GM21515 (cell line): Measurements from ENCODE around the gene APCDD1L.
"Not testable (repeated sequence)": the region's sequence is repeated elsewhere in the genome, so short reads cannot be mapped to it uniquely, and the experiment has no call there.

Experiments
- ATAC-seq: cut with Tn5 transposase; IDR thresholded peaks from one replicate; pipeline ENCODE4 v1.9.1; 2021; ENCODE audit not compliant: unreplicated experiment

The APCDD1L gene

DNA sequence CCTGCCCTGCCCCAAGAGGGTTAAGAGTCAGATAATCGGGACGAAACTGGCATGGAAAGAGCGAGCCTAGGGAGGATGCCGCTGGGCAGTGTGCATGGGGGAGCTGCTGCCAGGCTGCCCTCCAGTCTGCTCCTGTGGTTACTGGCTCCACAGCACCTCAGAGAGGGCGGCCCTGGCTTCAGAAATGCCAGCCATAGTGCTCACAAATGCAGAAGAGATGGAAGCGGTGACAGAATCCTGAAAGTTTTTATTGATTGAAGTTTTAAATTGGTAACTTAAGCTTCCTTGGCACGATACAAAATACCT is 68.3 kb downstream of the APCDD1L start:
- ATAC-seq: no peak

DNA sequence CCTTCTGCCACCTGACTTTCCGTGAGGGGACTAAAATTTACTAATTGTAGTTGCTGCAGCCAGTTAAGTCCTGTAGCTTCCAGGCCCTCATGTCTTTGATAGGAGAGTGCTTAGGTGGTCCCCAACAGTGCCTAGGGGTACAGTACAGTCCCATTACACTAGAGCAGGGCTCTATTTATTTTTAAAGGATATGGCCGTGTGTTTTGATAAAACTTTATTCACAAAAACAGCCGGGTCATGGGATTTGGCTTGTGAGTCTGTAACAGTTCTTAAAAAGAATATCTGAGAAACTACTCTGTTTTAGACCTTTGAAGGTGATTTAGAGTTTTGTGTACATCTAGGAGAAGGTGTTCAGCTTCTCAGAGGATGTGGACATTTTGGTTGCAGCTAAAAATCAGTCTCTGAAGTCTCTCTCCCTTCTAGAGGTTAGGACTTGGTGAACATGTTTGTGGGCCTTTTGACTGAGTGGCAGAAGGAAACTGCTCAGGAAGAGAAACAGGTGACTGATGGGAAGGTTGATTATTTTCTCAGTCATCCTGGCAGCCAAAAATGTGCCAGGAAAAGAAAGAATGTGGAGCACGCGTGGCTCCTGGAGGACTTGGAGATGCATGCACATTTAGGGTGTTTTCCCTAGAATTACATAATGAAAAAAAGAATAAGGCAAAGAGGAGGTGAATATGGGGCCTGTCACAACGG is 68.8 kb downstream of the APCDD1L start:
- ATAC-seq: no peak

DNA sequence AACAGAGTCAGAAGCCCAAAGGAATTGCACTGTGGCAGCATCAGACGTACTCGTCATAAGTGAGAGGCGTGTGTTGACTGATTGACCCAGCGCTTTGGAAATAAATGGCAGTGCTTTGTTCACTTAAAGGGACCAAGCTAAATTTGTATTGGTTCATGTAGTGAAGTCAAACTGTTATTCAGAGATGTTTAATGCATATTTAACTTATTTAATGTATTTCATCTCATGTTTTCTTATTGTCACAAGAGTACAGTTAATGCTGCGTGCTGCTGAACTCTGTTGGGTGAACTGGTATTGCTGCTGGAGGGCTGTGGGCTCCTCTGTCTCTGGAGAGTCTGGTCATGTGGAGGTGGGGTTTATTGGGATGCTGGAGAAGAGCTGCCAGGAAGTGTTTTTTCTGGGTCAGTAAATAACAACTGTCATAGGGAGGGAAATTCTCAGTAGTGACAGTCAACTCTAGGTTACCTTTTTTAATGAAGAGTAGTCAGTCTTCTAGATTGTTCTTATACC is 70.4 kb downstream of the APCDD1L start:
- no peak for ATAC-seq

DNA sequence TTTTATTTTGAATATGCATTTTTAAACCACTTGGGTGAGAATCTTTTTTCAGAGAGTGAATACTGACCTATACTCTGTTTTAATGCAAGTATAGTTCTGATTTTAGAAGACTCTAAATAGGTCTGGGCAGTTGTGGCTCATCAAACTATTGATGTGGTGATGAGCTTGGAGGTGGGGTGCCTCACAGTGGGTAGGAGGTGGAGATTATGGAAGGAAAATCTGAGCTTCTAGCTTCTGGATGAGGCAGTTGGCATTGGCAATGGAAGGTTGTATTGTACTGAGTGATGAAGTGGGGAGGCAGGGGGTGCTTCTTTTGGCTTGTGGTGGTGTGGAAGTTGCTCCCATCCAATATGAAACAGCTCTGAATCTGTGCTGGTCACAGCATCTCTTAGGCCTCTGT is 73.5 kb downstream of the APCDD1L start:
- no peak for ATAC-seq

DNA sequence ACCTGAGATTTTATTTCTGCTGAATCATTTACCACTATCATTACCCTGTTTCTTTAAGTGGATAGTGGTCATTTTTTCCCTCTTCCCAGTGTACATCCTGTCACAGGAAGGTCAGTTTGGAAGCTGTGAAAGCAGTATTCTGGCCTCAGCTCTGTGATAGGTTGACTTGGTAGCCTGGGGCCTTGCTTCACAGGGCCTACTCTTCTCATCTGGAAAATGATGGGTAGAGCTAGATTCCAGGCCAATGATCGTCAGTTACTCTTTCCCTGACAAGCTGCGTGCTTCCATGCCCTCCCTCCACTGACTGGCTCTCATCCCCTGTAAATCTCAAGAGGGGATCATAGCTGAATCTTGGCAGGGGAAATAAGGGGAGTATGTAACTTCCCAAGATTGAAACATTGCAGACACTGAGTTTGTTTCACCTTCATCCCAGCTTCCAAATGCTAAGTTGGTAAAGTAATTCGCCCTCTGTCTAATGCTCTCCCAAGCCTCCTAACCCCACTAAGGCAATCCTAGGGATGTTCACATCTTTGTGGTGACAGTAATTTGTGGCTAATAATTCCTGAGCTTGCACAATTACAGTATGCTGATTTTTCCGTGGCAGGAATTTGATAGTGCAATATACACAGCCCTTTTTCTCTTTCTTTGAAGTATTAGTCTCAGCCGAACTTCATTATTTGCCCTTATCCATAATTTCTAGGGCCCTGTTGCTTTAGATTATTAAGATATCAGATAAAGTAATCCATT is 75.0 kb downstream of the APCDD1L start:
- no peak for ATAC-seq

DNA sequence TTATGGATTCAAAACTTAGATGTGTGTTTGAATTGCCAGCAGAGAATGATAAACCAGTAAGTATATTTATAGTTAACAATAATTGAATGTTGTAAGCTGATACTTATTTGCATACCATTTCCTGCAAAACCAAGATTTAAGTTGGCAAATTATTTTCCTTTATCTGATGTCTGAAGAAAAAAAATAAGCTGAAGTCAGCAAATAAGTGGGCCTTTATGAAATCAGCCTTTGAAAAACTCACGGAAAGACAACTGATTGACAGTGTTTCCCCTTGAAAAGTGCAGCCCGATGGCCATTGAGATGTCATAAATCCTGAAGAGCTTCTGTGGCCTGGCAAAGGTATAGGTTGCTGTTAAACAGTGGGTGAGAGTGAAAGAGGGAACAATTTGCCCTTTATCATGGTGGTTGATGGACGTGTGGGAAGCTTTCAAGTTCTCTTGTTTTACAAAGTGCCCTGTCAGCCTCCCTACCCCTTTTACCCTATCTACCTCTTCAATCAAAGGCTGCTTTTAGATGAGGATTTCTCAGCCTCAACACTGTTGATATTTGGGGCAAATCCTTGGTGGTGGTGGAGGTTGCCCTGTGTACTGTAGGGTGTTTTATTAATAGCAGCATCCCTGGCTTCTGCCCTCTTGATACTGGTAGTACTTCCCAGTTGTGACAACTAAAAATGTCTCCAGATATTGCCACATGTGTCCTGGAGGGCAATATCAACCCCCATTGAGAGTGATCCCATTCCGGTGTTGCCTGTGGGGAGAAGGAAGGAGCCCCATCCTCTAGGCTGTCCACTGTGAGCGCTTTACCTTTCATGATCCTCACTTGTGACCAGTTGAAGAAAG is 76.0 kb downstream of the APCDD1L start:
- ATAC-seq: no peak

DNA sequence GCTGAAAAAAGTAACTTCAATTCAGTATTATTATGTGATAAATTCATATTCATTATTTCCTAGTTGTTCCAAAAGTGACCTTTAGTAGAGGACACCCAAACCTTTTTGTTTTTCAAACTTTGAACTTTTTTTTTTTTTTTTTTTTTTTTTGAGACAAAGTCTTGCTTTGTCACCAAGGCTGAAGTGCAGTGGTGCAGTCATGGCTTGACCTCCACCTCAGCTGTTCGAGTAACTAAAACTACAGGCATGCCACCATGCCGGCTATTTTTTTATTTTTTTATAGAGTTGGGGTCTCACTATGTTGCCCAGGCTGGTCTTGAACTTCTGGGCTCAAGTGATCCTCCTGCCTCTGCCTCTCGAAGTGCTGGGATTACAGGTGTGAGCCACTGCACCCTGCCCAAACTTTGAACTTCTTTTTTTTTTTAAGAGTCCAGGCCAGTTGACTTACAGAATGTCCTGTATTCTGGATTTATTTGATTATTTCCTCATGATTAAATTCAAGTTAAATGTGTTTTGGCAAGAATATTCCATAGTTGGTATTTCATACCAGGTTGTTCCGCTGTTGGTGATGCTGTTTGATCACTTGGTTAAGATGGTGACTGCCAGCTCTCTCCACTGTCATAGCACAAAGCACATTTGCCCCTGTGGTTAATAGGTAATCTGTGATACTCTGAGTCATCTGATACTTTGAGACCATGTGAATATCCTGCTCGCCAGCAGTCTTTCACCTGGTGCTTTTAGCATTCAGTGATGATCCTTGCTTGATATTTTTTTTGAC is 78.1 kb downstream of the APCDD1L start:
- ATAC-seq: no peak

DNA sequence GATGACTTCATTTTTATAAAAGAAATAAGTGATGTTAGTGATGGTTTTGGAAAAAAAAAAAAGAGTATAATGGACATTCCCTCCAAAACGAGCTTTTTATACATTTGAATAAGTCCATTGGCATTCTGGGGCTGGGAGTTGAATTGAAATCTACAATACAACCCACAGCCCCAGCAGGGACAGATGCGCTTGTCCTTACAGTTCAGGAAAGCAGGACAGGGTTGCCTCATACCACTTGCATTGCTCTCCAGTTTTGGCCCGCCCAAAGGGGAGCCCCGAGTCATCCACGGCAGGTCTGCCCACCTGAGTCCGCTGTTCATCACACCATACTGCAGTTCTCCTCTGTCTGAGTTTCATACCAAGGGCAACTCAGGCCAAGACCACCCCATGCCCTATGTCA is 80.0 kb downstream of the APCDD1L start:
- ATAC-seq: no peak

DNA sequence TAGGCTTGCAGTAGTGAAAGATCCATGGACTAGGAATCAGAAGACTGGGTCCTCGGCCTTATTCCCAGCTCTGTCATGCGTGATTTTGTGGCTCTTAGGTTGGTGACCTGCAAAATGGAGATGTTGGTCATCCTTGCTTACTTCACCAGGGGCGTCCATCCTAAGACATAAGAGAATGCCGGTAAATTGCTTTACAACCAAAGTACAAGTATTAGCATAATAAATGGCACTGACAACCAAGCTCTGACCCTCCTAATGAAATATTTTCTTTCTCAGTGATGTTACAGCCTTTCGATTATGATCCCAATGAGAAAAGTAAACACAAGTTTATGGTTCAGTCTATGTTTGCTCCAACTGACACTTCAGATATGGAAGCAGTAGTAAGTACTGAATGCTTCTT is 80.9 kb downstream of the APCDD1L start:
- no peak for ATAC-seq

DNA sequence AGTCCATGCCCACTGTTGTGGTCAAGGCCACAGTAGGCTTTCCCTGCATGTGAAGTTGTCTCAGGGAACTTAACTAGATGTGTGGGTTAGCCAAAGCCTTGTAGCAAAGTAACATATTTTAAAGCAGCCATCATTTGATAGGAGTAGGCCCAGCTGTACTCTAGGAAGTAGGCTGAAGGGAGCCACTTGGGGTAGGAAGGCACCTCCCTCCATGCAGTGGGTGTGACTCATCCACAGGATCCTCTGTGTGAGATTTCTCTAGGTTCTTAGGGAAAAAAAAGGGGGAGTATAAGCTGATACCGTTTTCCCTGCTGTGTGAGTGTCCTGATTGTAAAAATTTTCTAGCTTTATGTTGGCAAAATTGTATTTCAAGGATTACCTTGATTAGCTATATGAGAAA is 81.4 kb downstream of the APCDD1L start:
- ATAC-seq: no peak

DNA sequence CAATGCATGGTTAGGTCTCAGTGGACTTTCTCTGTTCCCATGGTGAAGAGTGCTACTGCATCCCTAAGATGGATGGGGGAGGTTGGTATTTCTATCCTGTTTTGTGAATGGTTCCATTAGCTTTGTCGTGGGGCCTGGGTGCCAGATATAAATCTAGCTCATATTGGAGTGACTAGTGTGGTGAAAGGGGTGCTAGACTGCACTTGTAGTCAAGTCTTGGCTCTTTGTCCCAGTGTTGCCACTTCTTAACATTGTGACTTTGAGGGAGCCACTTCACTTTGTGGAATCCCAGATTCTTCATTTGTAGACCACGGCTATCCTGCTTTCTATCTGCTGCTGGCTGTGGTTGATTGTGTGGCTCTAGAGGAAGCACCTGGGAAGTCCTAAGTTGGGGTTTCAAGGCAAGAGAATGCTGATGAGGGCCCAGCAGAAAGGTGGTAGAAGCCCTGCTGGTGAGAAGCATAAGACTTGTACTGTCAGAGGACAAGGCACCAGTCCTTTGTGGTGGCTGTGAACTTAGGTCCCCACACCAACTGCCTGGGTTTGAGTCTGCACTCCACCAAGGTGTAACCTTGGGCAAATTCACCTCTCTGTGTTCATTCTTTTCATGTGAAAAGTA is 82.1 kb downstream of the APCDD1L start:
- no peak for ATAC-seq

DNA sequence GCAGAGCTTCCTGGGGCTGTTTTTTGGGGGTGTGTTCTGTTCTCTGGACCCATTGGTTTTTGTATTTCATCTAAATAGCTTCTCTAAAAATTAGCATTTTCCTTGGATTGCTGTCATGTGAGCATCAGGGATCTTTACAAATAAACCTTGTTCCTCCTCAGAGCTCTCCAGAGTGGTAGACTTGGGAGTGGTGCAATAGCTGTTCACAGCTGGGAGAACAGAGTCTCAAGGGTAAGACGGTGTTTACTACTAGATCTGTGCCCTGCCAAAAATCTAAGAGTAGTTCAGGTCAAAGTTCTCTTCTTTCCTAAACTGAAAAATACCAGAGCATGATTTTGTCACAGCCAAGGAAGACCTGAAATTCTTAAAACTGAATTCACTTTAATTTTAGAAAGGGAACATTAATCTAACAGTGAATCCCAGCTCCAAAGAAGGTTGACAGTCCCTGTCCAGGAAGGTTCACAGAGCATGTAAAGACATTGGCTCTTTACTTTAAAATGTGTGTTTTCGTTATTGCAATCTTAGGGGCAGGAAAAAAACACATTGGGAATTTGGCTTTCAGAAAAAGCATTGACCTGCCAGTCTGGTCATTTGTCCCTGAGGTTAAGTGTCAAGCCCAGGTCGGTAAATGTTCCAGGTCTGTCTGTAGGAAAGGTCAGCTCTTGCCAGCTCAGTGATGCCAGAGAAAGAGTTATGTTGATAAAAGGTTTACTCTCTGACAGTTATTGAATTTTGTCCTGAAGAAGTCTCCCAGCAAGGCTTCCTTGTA is 82.8 kb downstream of the APCDD1L start:
- no peak for ATAC-seq

DNA sequence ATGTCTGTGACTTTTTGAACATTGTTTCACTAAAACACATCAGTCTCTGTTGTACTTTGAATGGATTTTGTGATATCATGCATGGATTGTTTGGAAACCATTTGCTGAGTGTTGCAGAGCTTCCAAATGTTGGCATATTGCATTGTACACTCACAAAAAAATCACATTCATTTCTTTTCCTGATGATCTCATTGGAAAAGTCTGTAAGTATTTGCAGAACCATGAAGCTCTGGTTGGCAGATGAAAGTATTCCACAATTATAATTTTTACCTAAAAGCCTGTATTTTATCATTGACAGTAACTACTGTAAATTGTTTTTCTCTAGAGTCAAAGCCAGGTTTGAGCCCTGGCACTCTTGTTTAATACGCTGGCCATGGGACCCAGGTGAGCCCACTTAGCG is 84.1 kb downstream of the APCDD1L start:
- ATAC-seq: no peak

DNA sequence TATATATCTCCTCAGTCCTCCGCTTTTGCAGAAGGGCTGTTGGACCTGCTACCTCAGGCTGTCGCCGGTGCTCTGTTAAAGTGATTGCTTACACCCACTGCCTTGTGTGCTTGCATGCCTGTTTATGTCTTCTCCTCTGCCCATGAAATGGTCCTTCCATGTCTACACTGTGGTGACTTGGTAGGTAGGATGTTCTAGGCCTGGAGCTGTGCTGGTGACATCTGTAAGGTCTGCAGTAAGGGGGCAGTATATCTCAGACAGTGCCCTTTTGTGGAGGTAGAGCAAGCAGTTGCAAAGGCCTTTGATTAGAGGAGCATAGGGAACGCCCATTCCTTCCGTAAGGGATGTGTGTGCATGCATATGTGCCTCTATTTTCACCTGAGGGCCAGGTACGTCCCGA is 85.9 kb downstream of the APCDD1L start:
- ATAC-seq: no peak

DNA sequence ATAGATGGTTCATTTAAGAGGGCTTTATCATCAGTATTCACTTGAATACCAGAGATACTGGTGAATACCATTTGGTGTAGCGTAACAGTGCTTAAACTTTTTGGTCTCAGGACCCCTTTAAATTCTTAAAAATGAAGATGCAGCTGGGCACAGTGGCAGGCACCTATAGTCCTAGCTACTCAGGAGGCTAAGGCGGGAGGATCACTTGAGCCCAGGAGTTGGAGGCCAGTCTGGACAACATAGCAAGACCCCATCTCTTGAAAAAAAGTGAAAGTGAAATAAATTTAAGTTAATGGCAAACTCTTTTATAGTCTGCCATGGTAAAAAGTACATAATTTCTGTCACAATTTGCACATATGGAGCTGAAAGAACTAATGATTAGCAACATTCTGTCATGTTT is 86.8 kb downstream of the APCDD1L start:
- no peak for ATAC-seq

DNA sequence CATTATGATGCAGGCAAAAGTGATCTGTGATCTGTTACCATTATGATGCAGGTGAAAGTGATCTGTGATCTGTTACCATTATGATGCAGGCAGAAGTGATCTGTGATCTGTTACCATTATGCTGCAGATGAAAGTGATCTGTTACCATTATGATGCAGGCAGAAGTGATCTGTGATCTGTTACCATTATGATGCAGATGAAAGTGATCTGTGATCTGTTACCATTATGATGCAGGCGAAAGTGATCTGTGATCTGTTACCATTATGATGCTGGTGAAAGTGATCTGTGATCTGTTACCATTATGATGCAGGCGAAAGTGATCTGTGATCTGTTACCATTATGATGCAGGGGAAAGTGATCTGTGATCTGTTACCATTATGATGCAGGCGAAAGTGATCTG is 87.6 kb downstream of the APCDD1L start:
- ATAC-seq: not testable (repeated sequence)

DNA sequence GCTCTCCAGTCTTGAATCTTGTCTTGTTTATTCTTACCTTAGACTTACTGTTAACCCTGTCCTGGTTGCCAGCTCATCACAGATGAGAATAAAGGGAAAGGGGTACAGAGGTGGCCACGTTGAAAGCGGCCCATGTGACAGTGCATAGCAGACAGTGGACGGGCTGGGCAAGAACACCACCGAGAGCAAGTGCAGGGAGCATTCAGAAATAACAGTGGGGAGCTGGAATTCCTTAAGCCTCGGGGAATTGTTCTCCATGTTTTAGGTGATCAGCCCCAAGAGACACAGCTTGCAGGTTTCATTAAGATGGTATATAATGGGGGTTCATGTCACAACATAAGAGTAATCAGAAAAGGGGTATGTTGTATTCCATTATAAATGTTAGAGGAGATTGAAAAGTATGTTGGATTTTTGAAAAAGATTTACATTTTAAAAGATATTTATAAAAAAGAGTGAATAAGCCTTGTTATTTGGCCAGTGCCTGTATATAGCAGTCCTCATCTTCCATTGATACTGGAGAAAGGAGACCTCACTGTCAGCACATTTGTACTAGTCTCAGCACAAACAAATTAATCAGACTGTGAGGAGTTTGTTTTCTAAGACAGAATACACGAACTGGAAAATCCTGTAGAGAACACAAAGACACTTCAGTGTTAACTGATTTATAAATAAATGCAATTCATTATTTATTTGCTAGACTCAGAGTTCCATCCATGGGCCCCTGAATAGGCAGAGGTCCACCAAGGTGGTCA is 90.8 kb downstream of the APCDD1L start:
- no peak for ATAC-seq

DNA sequence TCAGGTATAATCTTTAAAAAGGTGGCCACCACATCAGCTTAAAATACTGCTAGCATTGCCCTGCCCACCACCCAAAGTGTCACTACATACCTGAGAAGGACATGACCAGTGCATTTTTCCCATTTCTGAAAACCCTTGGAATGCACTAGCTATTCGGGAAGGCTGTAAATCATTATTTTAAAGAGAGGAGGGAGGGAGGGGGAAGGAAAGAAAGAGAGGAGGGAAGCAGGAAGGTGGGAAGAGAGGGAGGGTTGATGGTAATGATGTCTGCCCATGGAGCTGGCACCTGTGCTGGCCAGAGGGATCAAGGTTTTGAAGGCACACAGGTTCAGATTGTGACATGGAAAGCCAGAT is 93.7 kb downstream of the APCDD1L start:
- ATAC-seq: no peak

DNA sequence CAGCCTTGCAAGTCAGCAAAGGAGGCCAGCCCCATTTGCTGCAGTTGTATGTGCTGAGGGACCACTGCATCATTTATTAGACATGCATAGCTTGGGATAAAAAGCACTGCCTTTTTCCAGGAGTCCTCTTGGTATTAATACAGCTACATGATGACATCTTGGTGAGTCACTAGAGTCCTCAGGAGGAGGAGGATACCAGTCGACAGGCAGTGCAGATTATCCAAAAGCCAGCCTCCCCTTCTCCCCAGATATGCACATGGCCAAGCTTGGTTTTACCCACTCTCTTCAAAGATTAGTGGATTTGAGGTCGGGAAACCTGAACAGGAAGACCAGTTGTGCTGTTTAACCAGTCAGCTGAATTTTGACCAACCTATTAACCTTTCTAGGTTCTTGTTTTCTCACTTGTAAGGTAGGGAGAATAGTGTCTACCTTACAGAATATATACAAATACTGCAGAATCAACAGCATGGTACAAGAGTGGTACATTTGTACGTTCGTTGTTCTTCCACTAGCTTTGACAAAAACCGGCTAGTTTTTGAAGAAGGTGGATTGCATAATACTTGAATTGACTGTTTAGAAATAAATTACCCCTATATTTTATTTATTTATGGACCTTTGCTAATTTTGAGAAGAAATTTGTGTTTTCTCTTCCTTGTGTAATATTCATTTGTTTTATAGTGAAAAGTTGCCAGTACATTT is 94.3 kb downstream of the APCDD1L start:
- ATAC-seq: no peak
